H9 (cell line): ENCODE measurements around the gene HOXC11. TPM values are rescaled to one million over a fixed set of nuclear protein-coding genes. Genes with fewer than 3 reads are reported as not detected.

Source experiments
- DNase-seq: peaks from one replicate; pipeline ENCODE4 v3.0.0-alpha.2; 2017
- H2AFZ ChIP-seq: one replicate; pipeline ENCODE4 v1.6.1; 2013; ENCODE audit warnings: mild to moderate bottlenecking, low read length, control low read depth, moderate library complexity
- H2AK5ac ChIP-seq: 2 replicates; pipeline ENCODE4 v1.6.1; 2013; ENCODE audit warnings: low read length, control low read depth, mixed read lengths; ENCODE audit not compliant: insufficient read length
- H2BK120ac ChIP-seq: one replicate; pipeline ENCODE4 v1.6.1; 2013; ENCODE audit warnings: low read depth, mild to moderate bottlenecking, low read length, control low read depth, inconsistent platforms; ENCODE audit not compliant: poor library complexity, severe bottlenecking
- H2BK12ac ChIP-seq: 2 replicates; pipeline ENCODE4 v1.6.1; 2013; ENCODE audit warnings: low read length, control low read depth, mixed read lengths, low read depth; ENCODE audit not compliant: insufficient read length
- H2BK15ac ChIP-seq: 2 replicates; pipeline ENCODE4 v1.6.1; 2013; ENCODE audit warnings: low read depth, low read length, control low read depth
- H2BK20ac ChIP-seq: one replicate; pipeline ENCODE4 v1.6.1; 2013; ENCODE audit warnings: low read depth, mild to moderate bottlenecking, low read length, control low read depth, inconsistent platforms; ENCODE audit not compliant: poor library complexity, severe bottlenecking
- H2BK5ac ChIP-seq: 2 replicates; pipeline ENCODE4 v1.6.1; 2013; ENCODE audit warnings: low read length, control low read depth, mixed read lengths; ENCODE audit not compliant: insufficient read length
- H3K14ac ChIP-seq: 2 replicates; pipeline ENCODE4 v1.6.1; 2013; ENCODE audit warnings: low read length, control low read depth; ENCODE audit not compliant: insufficient read depth
- H3K18ac ChIP-seq: 2 replicates; pipeline ENCODE4 v1.6.1; 2013; ENCODE audit warnings: low read depth, mild to moderate bottlenecking, mixed read lengths, low read length, control low read depth; ENCODE audit not compliant: insufficient read length
- H3K23ac ChIP-seq: 2 replicates; pipeline ENCODE4 v1.6.1; 2013; ENCODE audit warnings: low read length, control low read depth, mixed read lengths, low read depth; ENCODE audit not compliant: insufficient read length
- H3K23me2 ChIP-seq: 2 replicates; pipeline ENCODE4 v1.6.1; 2013; ENCODE audit warnings: low read depth, mild to moderate bottlenecking, mixed read lengths, low read length, control low read depth; ENCODE audit not compliant: insufficient read length, poor library complexity, severe bottlenecking
- H3K27ac ChIP-seq: 2 replicates; pipeline ENCODE4 v1.5.1; 2013; ENCODE audit warnings: low read length, control low read depth, mixed read lengths, low read depth; ENCODE audit not compliant: insufficient read length
- H3K27me3 ChIP-seq: 2 replicates; pipeline ENCODE4 v1.6.1; 2013; ENCODE audit warnings: low read length, control low read depth, inconsistent platforms; ENCODE audit not compliant: insufficient read depth
- H3K4ac ChIP-seq: 2 replicates; pipeline ENCODE4 v1.6.1; 2013; ENCODE audit warnings: low read depth, mild to moderate bottlenecking, control low read depth, inconsistent platforms, low read length, moderate library complexity
- H3K4me1 ChIP-seq: 2 replicates; pipeline ENCODE4 v1.6.1; 2013; ENCODE audit warnings: low read length, control low read depth, inconsistent platforms; ENCODE audit not compliant: insufficient read depth
- H3K4me2 ChIP-seq: 2 replicates; pipeline ENCODE4 v1.6.1; 2013; ENCODE audit warnings: low read length, control low read depth, mixed read lengths; ENCODE audit not compliant: insufficient read length, insufficient read depth
- H3K56ac ChIP-seq: 2 replicates; pipeline ENCODE4 v1.6.1; 2013; ENCODE audit warnings: low read depth, mild to moderate bottlenecking, mixed read lengths, low read length, control low read depth; ENCODE audit not compliant: insufficient read length
- H3K79me1 ChIP-seq: 2 replicates; pipeline ENCODE4 v1.6.1; 2013; ENCODE audit warnings: low read depth, mild to moderate bottlenecking, moderate library complexity, low read length, control low read depth, inconsistent platforms; ENCODE audit not compliant: insufficient read depth, poor library complexity, severe bottlenecking
- H3K79me2 ChIP-seq: 2 replicates; pipeline ENCODE4 v1.6.1; 2013; ENCODE audit warnings: low read length, control low read depth, inconsistent platforms; ENCODE audit not compliant: insufficient read depth
- H3K9ac ChIP-seq: 2 replicates; pipeline ENCODE4 v1.6.1; 2013; ENCODE audit warnings: low read length, control low read depth, mixed read lengths; ENCODE audit not compliant: insufficient read length; ENCODE audit errors: extremely low read depth
- H3K9me3 ChIP-seq: one replicate; pipeline ENCODE4 v1.6.1; 2013; ENCODE audit warnings: low read depth, low read length, inconsistent platforms; ENCODE audit not compliant: control insufficient read depth
- H3T11ph ChIP-seq: one replicate; pipeline ENCODE4 v1.6.1; 2013; ENCODE audit warnings: mild to moderate bottlenecking, low read length, control low read depth, inconsistent platforms
- H4K20me1 ChIP-seq: one replicate; pipeline ENCODE4 v1.6.1; 2013; ENCODE audit not compliant: control insufficient read depth, insufficient read length, insufficient read depth
- H4K5ac ChIP-seq: 2 replicates; pipeline ENCODE4 v1.6.1; 2013; ENCODE audit warnings: low read depth, mild to moderate bottlenecking, mixed read lengths, low read length, control low read depth; ENCODE audit not compliant: insufficient read length
- H4K8ac ChIP-seq: replicated peaks from 2 replicates; pipeline ENCODE4 v1.6.1; 2013; ENCODE audit warnings: low read length, control low read depth, mixed read lengths, low read depth; ENCODE audit not compliant: insufficient read length
- H4K91ac ChIP-seq: 2 replicates; pipeline ENCODE4 v1.6.1; 2013; ENCODE audit warnings: low read depth, mild to moderate bottlenecking, moderate library complexity, mixed read lengths, low read length, control low read depth; ENCODE audit not compliant: insufficient read length
- H3K27ac Mint-ChIP-seq, 3 experiments: 2 replicates in 2 of 3; 3 replicates in 1 of 3; pipeline ENCODE4 v1.8.0; 2020 to 2021; ENCODE audit warnings: mixed read lengths in 3 of 3, mild to moderate bottlenecking in 1 of 3, moderate library complexity in 1 of 3
- H3K27me3 Mint-ChIP-seq: 2 replicates; pipeline ENCODE4 v1.8.0; 2021; ENCODE audit warnings: low read depth, mild to moderate bottlenecking, moderate library complexity, mixed read lengths
- H3K36me3 Mint-ChIP-seq, 3 experiments: 2 replicates in 2 of 3; 3 replicates in 1 of 3; pipeline ENCODE4 v1.8.0; 2020 to 2021; ENCODE audit warnings: low read depth in 3 of 3, mixed read lengths in 3 of 3; ENCODE audit not compliant: insufficient read depth in 1 of 3
- H3K4me1 Mint-ChIP-seq, 2 experiments: 2 replicates each; pipeline ENCODE4 v1.8.0; 2020; ENCODE audit warnings: mixed read lengths in 2 of 2
- H3K4me3 Mint-ChIP-seq, 2 experiments: 2 replicates in 1 of 2; 3 replicates in 1 of 2; pipeline ENCODE4 v1.8.0; 2020 to 2021; ENCODE audit warnings: mild to moderate bottlenecking in 2 of 2, mixed read lengths in 2 of 2, moderate library complexity in 1 of 2
- H3K9me3 Mint-ChIP-seq, 2 experiments: 2 replicates in 1 of 2; 3 replicates in 1 of 2; pipeline ENCODE4 v1.8.0; 2020; ENCODE audit warnings: mild to moderate bottlenecking in 2 of 2, mixed read lengths in 2 of 2, moderate library complexity in 1 of 2
- CTCF ChIP-seq: fragments of 200-600 bp; sonication (generic); conservative IDR thresholded peaks from 3 replicates; pipeline ENCODE4 v1.8.0; 2021; ENCODE audit warnings: antibody characterized with exemption, mild to moderate bottlenecking
- WGBS: extraction: QIAGEN DNeasy Blood & Tissue Kit; methylation state at CpG from one replicate; pipeline ENCODE4 v1.1.7; 2013; ENCODE audit warnings: missing lambda C conversion rate, low lambda C conversion rate, mixed read lengths; ENCODE audit not compliant: insufficient read length; ENCODE audit errors: extremely low coverage; 5-methylcytosine and 5-hydroxymethylcytosine counted together
- total RNA-seq: library from RNA; stranded (reverse); gene quantifications from 2 replicates; pipeline ENCODE4 v1.2.1, GENCODE V29; 2021

The HOXC11 gene
- total RNA-seq, 1 experiment from 2014 or later, result not detected

- H3K9ac ChIP-seq, result no peak overlapping the region
- no peak overlapping the region for H3K4me3 Mint-ChIP-seq
- H4K5ac ChIP-seq, result no peak overlapping the region
- no peak overlapping the region for H4K91ac ChIP-seq
- H3K9me3 Mint-ChIP-seq, result peaks cover 12 to 15% of the 10 kb centered on the region in 2 experiments; a peak in 4 of 5 replicates
- H3K4me1 Mint-ChIP-seq, result peaks cover 14 to 25% of the 10 kb centered on the region in 2 experiments
- DNase-seq, result no peak
- peaks cover 97% of the 10 kb centered on the region for H3K27me3 ChIP-seq
- H3K36me3 Mint-ChIP-seq, result peaks cover 0 to 8% (median 2%) of the 10 kb centered on the region in 3 experiments; a peak in 3 of 7 replicates
- H3K9me3 ChIP-seq, result no peaks in the 10 kb centered on the region
- no peak overlapping the region for H3K56ac ChIP-seq
- no peak overlapping the region for H2BK120ac ChIP-seq
- H2BK20ac ChIP-seq, result no peak overlapping the region
- H3K79me2 ChIP-seq, result no peaks in the 10 kb centered on the region
- H3K27ac ChIP-seq, result no peak overlapping the region
- TF ChIP-seq CTCF, result no peak
- no peaks in the 10 kb centered on the region for H3K4me1 ChIP-seq
- no peak overlapping the region for H2AFZ ChIP-seq
- H4K20me1 ChIP-seq, result no peaks in the 10 kb centered on the region
- no peak overlapping the region for H2BK12ac ChIP-seq
- no peak overlapping the region for H2BK5ac ChIP-seq
- no peak overlapping the region for H3K27ac Mint-ChIP-seq
- no CpG with 5 or more reads among the region's 9 CpGs for WGBS
- no peak overlapping the region for H3K23ac ChIP-seq
- no peaks in the 10 kb centered on the region for H3K79me1 ChIP-seq
- peaks cover 100% of the 10 kb centered on the region for H3K27me3 Mint-ChIP-seq
- no peak overlapping the region for H3K4ac ChIP-seq
- no peak overlapping the region for H4K8ac ChIP-seq
- no peak overlapping the region for H2BK15ac ChIP-seq
- no peak overlapping the region for H2AK5ac ChIP-seq
- H3K4me2 ChIP-seq, result no peak overlapping the region
- H3K23me2 ChIP-seq, result no peaks in the 10 kb centered on the region
- no peak overlapping the region for H3K14ac ChIP-seq
- no peak overlapping the region for H3K18ac ChIP-seq
- no peak overlapping the region for H3T11ph ChIP-seq
Measured at GRCh38 chr12:53976823-53977595, 4.1 kb downstream of the HOXC11 start.
